Spleen (tissue), 11 donors: ENCODE results near the gene GUCD1. TPM values are rescaled to one million over a fixed set of nuclear protein-coding genes. Genes with fewer than 3 reads are reported as not detected.

Experiments used
- DNase-seq: peaks from one replicate; pipeline ENCODE4 v3.0.0-alpha.2; 2020
- H3K27ac ChIP-seq, 8 donors: fragments of 200-600 bp; sonication (generic) in 7 of 8; 1 replicate in 4 of 8; 2 replicates in 4 of 8; pipeline versions ENCODE4 v1.5.0 to v1.8.0; 2016 to 2021; ENCODE audit warnings: inconsistent platforms in 4 of 8, mild to moderate bottlenecking in 4 of 8, moderate library complexity in 1 of 8
- H3K27me3 ChIP-seq, 7 donors: fragments of 200-600 bp; sonication (generic) in 6 of 7; replicated peaks in 1 of 7; 1 replicate in 4 of 7; 2 replicates in 3 of 7; pipeline versions ENCODE4 v1.5.0 to v1.8.0; 2016 to 2021; ENCODE audit warnings: inconsistent platforms in 3 of 7, mild to moderate bottlenecking in 1 of 7
- H3K36me3 ChIP-seq, 6 donors: fragments of 200-600 bp; sonication (generic) in 5 of 6; 1 replicate in 4 of 6; 2 replicates in 2 of 6; pipeline versions ENCODE4 v1.5.0 to v1.8.0; 2016 to 2021; ENCODE audit warnings: inconsistent platforms in 2 of 6
- H3K4me1 ChIP-seq, 6 donors: fragments of 200-600 bp; sonication (generic) in 5 of 6; 1 replicate in 3 of 6; 2 replicates in 3 of 6; pipeline versions ENCODE4 v1.5.0 to v1.8.0; 2016 to 2021; ENCODE audit warnings: inconsistent platforms in 3 of 6
- H3K4me3 ChIP-seq, 8 donors: fragments of 200-600 bp; sonication (generic) in 7 of 8; 1 replicate in 4 of 8; 2 replicates in 4 of 8; pipeline versions ENCODE4 v1.5.0 to v1.8.0; 2016 to 2021; ENCODE audit warnings: inconsistent platforms in 4 of 8, mild to moderate bottlenecking in 4 of 8, moderate library complexity in 2 of 8
- H3K9me3 ChIP-seq, 8 donors: fragments of 200-600 bp; sonication (generic) in 7 of 8; 1 replicate in 4 of 8; 2 replicates in 4 of 8; pipeline versions ENCODE4 v1.5.0 to v1.8.0; 2016 to 2021; ENCODE audit warnings: inconsistent platforms in 4 of 8
- POLR2A ChIP-seq, 3 donors: fragments of 450-650 bp; IDR thresholded peaks; one replicate each; pipeline ENCODE4 v1.5.1; 2017; ENCODE audit warnings: antibody characterized with exemption in 3 of 3, mild to moderate bottlenecking in 1 of 3
- POLR2AphosphoS5 ChIP-seq, 3 donors: sonication (generic); formaldehyde crosslinking; IDR thresholded peaks; one replicate each; pipeline ENCODE4 v1.5.1; 2017; ENCODE audit warnings: antibody characterized with exemption in 3 of 3
- WGBS, 5 donors: extraction: QIAGEN DNeasy Blood & Tissue Kit in 3 of 5; methylation state at CpG; one replicate each; pipeline versions ENCODE4 v1.1.5 to v1.1.7; 2013 to 2018; 5-methylcytosine and 5-hydroxymethylcytosine counted together
- intact Hi-C: fragments of 100-400 bp; cut with DNase I; formaldehyde crosslinking; loops from one replicate; pipeline ENCODE4 v1.15.0; 2023; ENCODE audit warnings: low total_unique reads
- polyA plus RNA-seq, 3 donors: library from polyadenylated mRNA; stranded (reverse); fragments of 200-250 nt; gene quantifications; one replicate each; pipeline ENCODE4 v1.2.1, GENCODE V29; 2013
- total RNA-seq, 7 donors: library from RNA; depleted of rRNA in 3 of 7; stranded (reverse); fragments of >200 nt in 3 of 7; fragmentation: NEBNext Ultra II Directional in 4 of 7; extraction: Animal tissue kit (Norgen Biotek cat#: 25700) in 4 of 7; gene quantifications; one replicate each; pipeline versions ENCODE4 v1.1.0 to v1.2.1, GENCODE V29; 2016 to 2021
- TF ChIP-seq, protein P1 (sequence below), 11 experiments: fragments of 200-600 bp in 7 of 11; fragments of 450-650 bp in 4 of 11; sonication (generic) in 4 of 11; IDR thresholded peaks in 8 of 11; conservative IDR thresholded peaks in 3 of 11; 1 replicate in 7 of 11; 2 replicates in 4 of 11; pipeline versions ENCODE4 v1.4.0 to v1.8.0; 2016 to 2021; ENCODE audit warnings: antibody characterized with exemption in 11 of 11, inconsistent platforms in 4 of 11, mild to moderate bottlenecking in 1 of 11
- donor health status: healthy with polysubstance abuse.
- donor health status: DM: no; HTN: no; CAD: no; lungs with moderate emphysema.
- donor health status: DM: no; HTN: no; CAD: no.
- donor health status: Bipolar disorder and iron deficiency.
- donor health status: healthy.
- donor health status: DM: no; HTN: no; CAD: no.
- donor health status: DM: yes; HTN: yes; CAD: no.

GUCD1 gene
- total and polyA plus RNA-seq, 10 donors, result 82.6 to 162 (median 106) TPM

DNA sequence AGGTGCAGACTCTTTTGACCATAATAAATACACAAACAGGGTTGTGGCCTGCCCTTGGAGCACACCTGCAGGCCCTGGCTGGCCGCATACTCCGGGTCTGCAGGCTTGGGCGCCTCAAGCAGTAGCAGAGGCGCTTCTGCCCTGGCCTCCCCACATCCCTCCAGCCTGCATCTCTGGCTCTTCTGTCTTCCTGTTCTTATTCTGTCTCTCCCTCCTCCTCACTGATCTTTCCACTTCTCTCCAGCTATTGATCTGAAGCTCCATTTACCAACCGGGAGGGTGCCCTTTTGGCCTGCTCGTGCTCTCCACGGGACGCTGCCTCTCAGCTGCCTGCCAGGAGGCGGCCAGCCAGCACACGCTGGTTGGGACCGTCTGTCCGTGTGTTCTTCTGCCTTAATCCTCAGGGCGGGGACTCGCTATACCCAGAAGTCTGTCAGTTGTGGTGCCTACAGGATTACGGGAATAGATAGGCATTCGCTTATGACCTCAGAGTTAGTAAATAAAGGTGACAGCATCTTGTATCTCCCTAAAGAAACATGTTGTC is 54.6 kb downstream of the GUCD1 start:
- H3K9me3 ChIP-seq, result no peaks in the 10 kb centered on the region
- peaks cover 0 to 7% (median 1%) of the 10 kb centered on the region in 7 donors for H3K27me3 ChIP-seq
- TF ChIP-seq POLR2AphosphoS5 (IDR thresholded peaks at IDR 0.05) (no peak), POLR2A (IDR thresholded peaks at IDR 0.05) (no peak)
- TF ChIP-seq, protein P1, sequence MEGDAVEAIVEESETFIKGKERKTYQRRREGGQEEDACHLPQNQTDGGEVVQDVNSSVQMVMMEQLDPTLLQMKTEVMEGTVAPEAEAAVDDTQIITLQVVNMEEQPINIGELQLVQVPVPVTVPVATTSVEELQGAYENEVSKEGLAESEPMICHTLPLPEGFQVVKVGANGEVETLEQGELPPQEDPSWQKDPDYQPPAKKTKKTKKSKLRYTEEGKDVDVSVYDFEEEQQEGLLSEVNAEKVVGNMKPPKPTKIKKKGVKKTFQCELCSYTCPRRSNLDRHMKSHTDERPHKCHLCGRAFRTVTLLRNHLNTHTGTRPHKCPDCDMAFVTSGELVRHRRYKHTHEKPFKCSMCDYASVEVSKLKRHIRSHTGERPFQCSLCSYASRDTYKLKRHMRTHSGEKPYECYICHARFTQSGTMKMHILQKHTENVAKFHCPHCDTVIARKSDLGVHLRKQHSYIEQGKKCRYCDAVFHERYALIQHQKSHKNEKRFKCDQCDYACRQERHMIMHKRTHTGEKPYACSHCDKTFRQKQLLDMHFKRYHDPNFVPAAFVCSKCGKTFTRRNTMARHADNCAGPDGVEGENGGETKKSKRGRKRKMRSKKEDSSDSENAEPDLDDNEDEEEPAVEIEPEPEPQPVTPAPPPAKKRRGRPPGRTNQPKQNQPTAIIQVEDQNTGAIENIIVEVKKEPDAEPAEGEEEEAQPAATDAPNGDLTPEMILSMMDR (IDR thresholded peaks at IDR 0.05 in 8 of 11, conservative IDR thresholded peaks at IDR 0.05 in 3 of 11), result no peak
- 88 to 92% (median 91%) methylated on average over 16 of the region's 16 CpGs for WGBS, 5 donors
- intact Hi-C loops, result no loop called here
- H3K27ac ChIP-seq, result no peak overlapping the region
- no peaks in the 10 kb centered on the region for H3K36me3 ChIP-seq
- peak; percentile 56 for DNase-seq
- no peak overlapping the region for H3K4me3 ChIP-seq
- H3K4me1 ChIP-seq, result peaks cover 0 to 72% (median 21%) of the 10 kb centered on the region in 6 donors

DNA sequence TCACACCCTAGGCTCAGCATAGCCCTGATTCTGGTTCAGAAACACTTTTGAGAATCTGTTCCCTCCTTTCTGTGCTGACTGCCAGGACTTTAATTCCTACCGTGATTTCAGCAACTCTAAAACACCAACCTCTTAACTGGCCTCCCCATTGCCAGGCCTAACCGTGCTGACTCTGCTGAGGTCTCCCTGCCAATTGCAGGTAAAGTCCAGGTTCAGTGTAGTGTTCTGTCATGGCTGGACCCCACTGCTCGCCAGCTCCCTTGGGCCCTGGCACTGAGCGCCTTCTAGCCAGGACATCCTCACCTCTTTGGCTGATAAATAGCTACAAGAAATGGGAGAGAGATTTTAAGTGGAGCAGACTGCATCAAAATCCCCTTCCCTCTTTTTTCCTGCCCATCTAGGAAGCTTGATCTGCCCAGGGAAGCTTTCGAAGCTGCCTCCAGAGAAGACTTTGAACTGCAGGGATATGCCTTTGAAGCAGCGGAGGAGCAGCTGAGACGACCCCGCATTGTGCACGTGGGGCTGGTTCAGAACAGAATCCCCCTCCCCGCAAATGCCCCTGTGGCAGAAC is 55.1 kb downstream of the GUCD1 start:
- peak; percentile 35 for DNase-seq
- no peaks in the 10 kb centered on the region for H3K9me3 ChIP-seq
- no peak overlapping the region for H3K27ac ChIP-seq
- no peaks in the 10 kb centered on the region for H3K36me3 ChIP-seq
- TF ChIP-seq POLR2AphosphoS5 (IDR thresholded peaks at IDR 0.05), result no peak
- no peak for TF ChIP-seq POLR2A (IDR thresholded peaks at IDR 0.05)
- TF ChIP-seq, protein P1 (IDR thresholded peaks at IDR 0.05 in 8 of 11, conservative IDR thresholded peaks at IDR 0.05 in 3 of 11), result no peak
- no peak overlapping the region for H3K4me3 ChIP-seq
- H3K4me1 ChIP-seq, result peaks cover 0 to 69% (median 22%) of the 10 kb centered on the region in 6 donors
- intact Hi-C loops, result no loop called here
- WGBS, 5 donors, result 78 to 93% (median 91%) methylated on average over 10 of the region's 10 CpGs
- peaks cover 0 to 13% (median 7%) of the 10 kb centered on the region in 7 donors for H3K27me3 ChIP-seq

DNA sequence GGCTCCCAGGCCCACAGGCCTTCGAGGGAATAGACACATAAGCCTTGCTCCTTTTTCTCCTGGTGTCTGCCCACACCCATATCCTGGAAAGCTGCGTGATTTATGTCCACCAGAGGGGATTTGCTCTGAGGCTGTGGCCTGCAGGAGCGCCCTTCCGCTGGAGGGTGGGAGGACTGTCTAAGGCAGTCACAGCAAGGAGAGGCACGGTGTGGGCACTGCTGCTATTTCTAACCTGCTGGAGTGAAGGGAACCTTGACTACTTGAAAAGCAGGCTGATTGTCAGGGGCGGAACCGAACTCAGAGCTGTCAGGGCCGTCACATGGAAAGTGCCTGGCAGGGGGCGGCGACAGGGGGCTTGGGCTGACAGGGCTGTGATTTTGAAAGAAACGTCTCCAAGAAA is 56.1 kb downstream of the GUCD1 start:
- intact Hi-C loops, result no loop called here
- TF ChIP-seq POLR2A (IDR thresholded peaks at IDR 0.05) (no peak), POLR2AphosphoS5 (IDR thresholded peaks at IDR 0.05) (no peak)
- TF ChIP-seq, protein P1 (IDR thresholded peaks at IDR 0.05 in 8 of 11, conservative IDR thresholded peaks at IDR 0.05 in 3 of 11), result no peak
- Histone ChIP-seq H3K27ac (no peak overlapping the region), H3K4me1 (peaks cover 0 to 66% (median 21%) of the 10 kb centered on the region in 6 donors), H3K36me3 (no peaks in the 10 kb centered on the region), H3K4me3 (no peak overlapping the region), H3K9me3 (no peaks in the 10 kb centered on the region), H3K27me3 (peaks cover 0 to 22% (median 16%) of the 10 kb centered on the region in 7 donors)
- DNase-seq, result no peak
- 85 to 91% (median 90%) methylated on average over 10 to 11 of the region's 11 CpGs for WGBS, 5 donors

DNA sequence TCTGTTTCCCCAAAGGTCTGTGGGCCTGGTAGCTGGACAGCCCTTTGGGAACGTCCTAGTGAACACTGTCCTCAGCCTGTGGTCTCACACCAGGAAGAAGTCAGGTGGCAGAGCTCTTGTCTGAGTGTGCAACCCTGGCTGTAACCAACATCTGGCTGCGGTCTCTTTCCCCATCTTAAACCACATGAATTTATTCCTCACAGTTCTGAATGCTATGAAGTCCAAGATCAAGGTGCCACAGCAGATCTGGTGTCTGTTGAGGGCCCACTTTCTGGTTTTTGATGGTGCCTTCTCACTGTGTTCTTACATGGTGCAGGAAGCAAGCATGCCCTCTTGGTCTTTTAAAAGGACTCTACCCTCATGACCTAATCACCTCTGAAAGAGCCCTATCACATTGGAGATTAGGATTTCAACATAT is 57.1 kb downstream of the GUCD1 start:
- DNase-seq, result no peak

More for the DNA sequence above, 57.1 kb downstream of the GUCD1 start:
- Histone ChIP-seq H3K9me3 (no peaks in the 10 kb centered on the region), H3K4me1 (peaks cover 0 to 57% (median 13%) of the 10 kb centered on the region in 6 donors), H3K36me3 (no peaks in the 10 kb centered on the region), H3K27ac (peak overlapping the region in 1 of 8 donors; percentile 32), H3K27me3 (peaks cover 0 to 30% (median 17%) of the 10 kb centered on the region in 7 donors), H3K4me3 (no peak overlapping the region)
- intact Hi-C loops, result no loop called here
- TF ChIP-seq POLR2AphosphoS5 (IDR thresholded peaks at IDR 0.05) (no peak), POLR2A (IDR thresholded peaks at IDR 0.05) (no peak)
- TF ChIP-seq, protein P1 (IDR thresholded peaks at IDR 0.05 in 8 of 11, conservative IDR thresholded peaks at IDR 0.05 in 3 of 11), result no peak
- WGBS, 5 donors, result 29 to 65% (median 39%) methylated on average over 2 of the region's 2 CpGs
